HG02610 (cell line): ENCODE data around the gene PHACTR1.

ENCODE experiments used
- ATAC-seq: cut with Tn5 transposase; IDR thresholded peaks from one replicate; pipeline ENCODE4 v1.9.1; 2021; ENCODE audit warnings: mild to moderate bottlenecking, moderate library complexity; ENCODE audit not compliant: unreplicated experiment

PHACTR1 gene

DNA sequence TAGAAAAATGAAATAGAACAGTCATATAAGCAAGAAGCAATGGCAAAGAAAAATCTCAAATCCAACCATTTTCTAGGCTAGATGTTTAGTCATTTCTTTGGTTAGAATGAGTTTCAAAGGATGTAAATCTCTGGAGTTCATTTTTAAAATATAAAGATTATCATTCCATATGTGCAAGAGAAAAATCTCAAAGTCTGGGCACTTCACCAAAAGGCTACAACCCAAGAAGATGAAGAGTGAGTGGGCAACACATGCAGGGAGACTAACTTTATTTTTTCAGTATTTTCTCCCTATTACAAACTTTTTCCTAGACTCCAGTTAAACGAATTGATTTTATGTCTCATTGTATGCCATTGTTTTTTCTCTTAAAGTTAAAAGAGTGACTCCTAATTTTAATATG, 83.6 kb downstream of the PHACTR1 start:
- ATAC-seq: no peak

DNA sequence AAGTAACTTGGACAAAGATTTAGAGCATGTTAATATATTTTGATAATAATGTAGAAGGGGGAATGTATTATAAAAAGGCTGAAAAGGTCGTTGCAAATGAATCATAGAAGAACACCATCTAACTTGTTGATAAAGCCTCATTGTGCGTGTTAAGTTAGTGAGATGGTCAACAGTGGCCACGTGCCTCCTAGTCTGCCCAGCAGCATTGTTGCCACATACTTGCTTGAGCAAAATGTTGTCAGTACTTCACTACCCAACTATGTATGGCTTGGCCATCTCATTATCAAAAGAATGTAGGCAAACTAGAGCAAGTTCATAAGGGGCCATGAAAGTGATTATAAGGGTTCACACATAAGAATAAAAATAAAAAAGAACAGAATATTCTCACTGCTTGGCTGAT, 84.6 kb downstream of the PHACTR1 start:
- ATAC-seq: no peak

DNA sequence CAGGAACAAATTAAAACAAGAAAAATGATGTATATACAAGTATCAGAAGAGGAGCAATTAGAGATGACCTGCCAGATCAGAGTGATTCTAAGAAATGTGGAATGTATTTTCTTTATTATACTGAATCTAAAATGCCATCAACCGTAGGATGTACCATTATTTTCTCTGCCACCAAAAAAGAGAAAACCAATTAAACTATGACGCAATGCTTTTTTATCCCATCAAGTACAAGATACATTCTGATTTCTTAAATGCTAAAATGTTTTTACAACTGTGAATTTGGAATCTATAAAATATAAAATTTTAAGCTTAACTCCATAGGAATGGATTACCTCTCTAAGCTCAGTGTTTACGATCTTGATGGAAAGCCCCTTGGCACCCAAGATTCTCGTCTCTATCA, 85.9 kb downstream of the PHACTR1 start:
- ATAC-seq: no peak

DNA sequence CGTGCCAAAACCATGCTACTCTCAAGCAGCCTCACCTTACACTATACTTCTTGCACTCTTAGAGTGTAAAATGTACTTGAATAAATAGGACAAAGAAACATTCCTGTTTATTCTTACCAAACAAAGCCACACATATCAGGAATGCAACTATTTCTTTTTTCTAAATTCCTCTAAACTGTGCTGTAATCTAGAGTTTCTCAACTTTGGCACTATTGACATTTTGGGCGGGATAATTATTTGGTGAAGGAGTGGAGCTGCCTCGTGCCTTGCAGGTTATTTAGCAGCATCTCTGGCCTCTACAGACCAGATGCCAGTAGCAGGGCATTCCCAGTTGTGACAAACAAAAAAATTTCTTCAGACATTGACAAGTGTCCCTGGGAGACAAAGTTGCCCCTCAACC, 86.9 kb downstream of the PHACTR1 start:
- no peak for ATAC-seq

DNA sequence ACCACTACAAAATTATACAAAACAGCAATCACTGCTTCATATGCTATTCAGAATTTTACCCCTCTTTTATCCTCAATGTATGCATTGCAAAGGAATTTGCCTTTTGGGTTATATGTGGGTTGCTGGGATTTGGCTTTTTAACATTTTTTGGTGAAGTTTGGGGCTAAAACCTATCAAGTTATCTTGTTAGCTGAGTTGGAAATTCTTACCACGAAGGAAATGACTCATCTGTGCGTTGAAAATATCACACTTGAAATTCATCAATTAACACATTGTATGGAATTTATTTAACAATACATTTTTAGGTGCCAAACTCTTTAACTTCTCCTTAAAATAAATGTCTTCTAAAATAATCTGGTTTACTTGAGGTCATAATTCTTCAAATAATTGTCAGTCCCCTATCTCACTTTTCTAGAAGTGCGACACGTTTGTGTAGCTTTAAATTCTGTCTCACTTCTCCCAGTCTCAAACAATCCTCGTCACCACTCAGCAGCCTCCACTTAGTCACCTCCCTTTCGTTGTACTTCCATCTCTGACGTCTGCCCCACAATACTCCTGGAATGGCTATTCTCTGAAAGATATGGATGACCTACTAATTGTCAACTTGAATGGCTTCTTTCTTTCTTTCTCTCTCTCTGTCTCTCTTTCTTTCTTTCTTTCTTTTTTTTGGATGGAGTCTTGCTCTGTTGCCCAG, 88.5 kb downstream of the PHACTR1 start:
- no peak for ATAC-seq

DNA sequence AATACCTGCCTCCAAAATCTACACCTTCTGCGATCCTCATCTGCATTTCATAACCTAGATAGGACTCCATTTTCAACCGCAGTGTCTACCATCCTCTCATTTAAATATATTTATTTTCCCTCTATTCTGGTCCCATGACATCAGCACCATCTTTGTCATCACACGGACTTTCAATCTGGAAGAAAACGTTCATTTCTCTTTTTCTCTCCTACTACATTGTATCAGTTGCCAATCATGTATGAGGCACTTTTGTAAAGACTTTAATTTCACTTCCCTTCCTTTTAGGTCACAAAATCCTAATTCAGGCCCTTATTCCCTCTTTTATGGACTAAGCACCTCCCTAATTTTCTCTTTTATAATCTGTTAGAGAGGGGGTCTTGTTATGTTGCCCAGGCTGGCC, 89.6 kb downstream of the PHACTR1 start:
- no peak for ATAC-seq

DNA sequence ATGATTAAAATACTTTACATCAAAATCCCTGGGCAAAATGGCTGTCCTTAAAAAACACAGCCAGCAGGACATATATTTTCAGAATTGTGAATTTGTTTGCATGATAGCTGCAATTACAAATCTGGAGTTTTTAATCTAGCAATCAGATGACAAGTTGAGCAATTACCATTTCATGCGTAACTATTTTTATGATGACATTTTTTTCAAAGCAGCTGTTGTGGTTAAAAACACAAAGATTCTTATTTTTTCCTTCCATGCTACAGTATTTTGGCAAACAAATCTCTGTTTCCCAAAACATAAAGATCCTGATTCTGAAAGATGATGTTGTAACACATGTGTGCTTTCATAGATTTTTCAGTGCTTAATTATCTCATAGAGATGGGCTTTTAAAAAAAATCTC, 90.2 kb downstream of the PHACTR1 start:
- no peak for ATAC-seq

DNA sequence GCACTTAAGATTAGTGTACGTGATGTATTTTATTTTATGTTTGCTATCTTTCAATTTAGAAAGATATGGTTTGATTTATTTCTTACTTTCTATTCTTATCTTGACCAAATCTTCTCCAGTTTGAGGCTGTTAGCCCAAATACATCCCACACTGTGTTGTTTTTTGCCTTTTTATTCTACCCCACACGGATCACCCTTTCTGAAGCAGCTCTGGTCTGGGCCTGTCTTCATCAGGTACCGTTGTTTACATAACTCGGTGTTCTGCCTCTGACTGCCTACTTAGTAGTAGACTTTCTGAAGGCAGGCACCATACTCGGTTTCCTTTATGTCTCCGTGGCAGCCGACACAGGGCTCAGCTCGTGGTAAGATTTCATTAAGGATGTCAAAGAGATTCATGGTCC, 95.0 kb downstream of the PHACTR1 start:
- ATAC-seq: no peak

DNA sequence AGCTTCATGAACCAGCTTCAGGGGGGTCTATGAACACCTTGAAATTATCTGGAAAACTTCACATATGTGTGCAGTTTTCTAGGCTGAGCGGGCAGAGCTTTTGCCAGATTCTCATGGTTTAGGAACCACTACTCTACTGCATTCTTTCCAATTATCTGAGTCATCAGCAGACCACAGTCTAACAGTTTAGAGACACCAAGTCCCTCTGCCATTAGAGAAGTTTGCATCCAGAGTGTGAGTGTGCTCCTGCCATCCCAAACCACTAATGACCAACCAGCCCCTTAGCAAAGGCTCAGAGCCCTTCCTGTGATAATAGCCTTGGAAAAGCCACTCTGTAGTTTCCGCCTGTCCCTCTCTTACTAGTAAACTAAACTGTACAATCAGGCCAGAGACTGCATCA, 96.8 kb downstream of the PHACTR1 start:
- ATAC-seq: no peak

DNA sequence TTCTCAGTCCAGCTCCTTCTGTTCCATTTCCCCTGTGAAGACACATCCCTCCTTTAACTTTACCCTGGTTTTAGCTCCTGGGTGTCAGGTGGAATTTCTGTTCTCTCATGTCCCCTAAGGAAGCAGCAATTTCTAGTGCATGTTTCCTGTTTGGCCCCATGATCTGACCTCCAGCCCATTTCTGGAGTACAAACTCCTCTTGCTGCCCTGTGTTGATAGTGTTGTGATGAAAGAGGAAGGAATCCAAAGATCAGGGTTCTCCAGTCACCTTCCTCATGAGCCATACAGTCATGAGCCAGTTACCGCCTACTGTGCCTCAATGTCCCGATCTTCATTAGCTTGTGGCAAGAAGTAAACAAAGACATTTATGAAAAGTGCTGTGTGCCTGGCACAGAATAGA, 97.4 kb downstream of the PHACTR1 start:
- no peak for ATAC-seq

DNA sequence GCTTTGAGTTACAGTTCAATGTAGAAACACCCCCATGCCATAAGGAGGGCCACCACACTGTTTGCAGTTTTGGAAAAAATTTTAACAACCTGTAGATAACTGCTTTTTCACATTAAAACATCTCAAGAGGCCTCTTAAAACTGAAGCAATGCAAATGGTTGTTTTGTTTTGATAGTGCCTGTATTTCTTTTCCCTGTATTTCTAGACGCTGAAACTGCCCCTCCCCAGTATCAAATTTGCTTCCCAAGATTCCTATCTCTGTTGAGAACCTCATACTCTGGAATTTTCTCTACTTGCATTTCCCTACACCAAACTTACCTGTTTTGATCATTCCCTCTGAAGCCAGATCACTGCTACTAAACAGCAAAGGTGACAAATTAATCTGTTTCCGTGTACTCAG, 98.5 kb downstream of the PHACTR1 start:
- no peak for ATAC-seq

DNA sequence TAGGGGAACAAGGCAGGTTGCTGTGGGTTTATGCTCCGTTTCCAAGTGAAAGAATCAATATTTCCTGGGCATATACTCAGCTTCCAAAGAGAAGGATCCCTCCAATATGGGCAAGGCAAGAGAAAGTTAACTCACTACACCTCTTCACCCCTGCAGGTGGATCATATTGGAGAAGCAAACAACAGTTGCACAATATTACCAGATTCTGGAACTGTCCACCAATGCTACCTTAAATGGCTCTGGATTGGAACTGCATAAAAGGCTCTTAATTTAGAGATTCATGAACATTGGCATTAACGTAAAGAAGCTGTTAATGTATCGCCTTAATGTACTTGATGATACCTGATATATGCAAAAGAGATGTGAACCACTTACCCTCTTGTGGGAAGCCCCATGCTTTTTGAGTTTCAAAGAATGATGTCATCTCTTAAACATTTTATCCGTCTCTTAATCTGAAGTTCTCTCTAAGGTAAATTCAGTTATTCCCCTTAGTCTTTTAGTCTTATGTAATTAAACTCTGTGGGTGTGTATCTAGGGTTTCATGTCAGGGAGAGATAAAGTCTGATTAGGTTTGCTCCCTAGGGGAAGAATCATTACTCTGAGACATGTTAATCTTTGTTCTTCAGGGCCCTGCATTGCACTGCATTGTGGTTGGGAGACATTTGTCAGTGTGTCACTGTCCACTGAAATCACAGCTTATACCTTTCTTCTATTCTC, 99.5 kb downstream of the PHACTR1 start:
- no peak for ATAC-seq

DNA sequence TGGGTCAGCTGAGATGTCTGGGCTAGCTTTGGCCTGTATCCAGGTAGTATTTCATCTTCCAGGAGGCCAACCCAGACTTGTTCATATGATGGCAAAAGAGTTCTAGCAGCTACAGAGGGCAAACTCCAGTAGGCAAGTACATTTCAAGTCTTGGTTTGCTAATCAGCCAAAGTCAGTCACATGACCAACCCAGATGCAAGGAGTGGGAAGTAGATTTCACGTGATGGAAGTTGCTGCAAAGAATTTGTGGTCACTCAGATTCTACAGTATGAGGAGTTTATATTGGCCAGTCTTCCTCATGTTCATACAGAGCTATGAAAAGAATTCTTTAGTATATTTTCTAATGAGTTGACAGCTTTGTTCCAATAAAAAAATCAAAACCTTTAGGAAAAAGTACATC, 101.8 kb downstream of the PHACTR1 start:
- no peak for ATAC-seq

DNA sequence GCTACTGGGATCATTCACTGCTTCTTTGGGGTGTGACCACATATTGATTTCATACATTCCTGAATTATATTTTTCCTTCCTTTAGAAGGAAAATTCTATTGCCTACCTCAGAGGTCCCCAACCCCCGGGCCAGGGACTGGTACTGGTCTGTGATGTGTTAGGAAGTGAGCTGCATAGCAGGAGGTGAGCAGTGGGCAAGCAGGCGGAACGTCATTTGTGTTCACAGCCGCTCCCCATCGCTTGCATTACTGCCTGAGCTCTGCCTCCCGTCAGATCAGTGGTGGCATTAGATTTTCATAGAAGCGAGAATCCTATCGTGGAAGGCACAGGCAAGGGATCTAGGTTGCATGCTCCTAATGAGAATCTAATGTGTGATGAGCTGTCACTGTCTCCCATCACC, 107.3 kb downstream of the PHACTR1 start:
- ATAC-seq: no peak

DNA sequence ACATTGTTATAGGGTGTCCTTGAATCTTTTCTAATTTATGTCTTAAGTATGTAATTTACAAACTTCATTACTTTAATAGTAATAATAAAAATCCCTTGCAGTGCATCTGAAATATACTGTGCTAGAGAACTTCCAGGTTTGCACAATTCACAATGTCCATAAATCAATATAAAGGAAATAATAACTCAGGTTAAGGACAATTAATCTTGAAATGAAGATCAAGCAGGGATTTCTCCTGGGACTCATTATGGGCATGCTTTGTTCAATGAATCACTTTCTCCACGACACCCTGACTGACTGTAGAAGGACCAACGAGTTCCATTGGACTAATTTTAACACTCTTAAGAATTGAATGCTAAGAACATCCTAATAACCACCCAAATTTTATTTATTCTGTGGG, 110.0 kb downstream of the PHACTR1 start:
- ATAC-seq: no peak

DNA sequence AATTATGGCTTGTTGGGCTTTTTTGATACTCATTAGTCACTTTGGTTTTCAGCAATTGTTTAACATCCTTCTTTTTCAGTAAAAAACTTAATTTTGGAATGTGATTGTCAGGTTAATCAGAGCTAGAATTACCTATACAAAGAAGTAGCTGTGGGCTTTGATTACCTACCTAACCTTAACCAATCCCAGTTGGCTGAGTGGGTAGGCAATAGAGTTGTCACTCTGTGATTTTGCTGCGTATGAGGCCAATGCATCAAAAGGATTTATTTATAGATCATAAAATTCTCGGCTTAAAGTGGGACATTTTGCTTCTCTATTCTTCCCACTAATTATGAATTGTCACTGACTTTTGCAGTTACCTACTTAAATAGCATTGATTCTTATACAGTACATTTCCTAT, 111.4 kb downstream of the PHACTR1 start:
- ATAC-seq: no peak

DNA sequence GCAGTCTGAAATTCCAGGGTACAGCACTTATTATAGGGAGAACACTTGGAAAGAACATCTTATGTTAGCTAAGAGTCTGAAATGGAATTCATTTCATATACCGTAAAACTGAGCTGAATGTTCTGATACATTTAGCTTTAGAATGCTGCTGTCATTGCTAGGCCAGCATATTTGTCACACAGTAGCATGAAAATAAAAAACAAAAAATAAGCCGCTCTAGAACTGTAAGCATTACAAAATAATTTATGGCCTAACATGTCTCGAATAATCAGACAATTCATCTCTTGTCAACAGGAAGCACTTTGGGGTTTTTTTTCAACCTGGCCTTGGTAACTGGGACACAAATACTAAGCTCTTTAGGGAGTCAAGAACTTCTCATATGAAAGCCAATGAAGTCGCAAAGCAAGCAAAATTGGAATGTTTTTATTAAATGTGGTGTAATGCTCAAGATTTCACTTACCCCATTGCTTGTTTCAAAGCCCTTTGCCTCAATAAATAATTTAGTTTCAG, 115.7 kb downstream of the PHACTR1 start:
- no peak for ATAC-seq

DNA sequence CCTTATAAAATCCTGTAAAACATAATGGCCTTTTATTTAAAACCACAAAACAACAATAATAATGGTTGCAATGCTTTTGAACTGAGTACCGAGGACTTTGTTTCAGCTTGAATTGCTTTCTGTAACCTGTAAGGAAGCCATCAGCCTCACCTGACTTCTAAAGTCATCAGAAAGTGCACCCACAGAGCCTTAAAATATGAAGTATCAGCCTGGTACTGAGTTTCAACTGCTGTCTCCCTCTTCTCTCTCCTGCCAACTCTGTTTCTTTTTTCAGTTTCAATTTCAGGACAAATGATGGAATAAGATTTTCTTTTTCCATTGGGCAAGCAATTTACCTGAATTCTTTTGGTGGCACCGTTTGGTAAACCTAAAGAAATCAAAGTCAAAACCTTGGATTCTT, 119.4 kb downstream of the PHACTR1 start:
- ATAC-seq: no peak

DNA sequence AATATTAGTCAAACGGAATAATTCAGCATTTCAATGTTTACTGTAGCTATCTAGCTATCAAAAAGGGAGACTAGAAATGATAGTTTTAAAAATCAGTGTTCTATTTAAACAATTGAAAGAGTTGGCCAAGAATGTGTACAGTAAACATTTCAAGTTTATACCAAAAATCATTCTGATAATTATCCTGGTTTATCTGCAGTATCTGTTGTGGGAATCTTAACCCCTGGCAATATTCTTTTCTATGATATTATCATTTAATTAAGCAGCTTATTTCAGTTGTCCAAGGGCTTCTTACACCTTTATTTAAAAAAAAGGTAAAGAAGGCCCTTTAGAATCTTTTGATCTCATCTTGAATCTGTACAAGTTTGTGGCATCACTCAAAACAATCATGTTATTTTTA, 125.1 kb downstream of the PHACTR1 start:
- ATAC-seq: no peak

DNA sequence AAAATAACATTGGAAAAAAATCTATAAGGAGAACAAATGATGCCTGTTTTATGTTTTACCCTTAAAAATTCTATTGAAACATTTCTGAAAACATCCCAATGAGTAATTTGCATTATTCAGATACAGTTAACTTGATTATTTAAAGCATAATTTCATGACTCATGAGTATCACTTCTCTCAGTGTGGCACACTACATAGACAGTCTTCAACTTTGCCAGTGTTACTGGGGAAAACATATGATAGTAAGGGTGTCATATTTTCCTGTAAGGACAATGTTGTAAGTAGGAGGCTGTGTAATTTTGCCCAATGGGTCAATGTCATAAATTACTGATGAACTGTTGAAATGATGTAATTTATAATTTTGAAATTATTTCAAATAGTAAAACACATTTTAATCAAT, 125.5 kb downstream of the PHACTR1 start:
- no peak for ATAC-seq

DNA sequence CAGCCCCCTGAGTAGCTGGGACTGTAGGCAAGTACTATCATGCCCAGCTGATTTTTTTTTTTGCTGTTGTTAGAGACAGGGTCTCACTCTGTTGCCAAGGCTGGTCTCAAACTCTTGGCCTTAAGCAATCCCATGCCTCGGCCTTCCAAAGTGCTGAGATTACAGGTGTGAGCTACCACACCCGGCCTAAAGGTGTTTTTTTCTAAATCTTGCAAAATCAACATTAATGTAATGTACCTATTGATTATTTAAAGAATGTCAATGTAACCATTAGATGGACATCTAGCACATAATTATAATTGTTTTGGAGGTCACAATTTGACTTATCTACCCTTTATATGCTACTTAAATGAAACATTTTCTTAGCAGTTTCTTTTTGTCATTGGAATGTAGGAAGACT, 126.1 kb downstream of the PHACTR1 start:
- no peak for ATAC-seq
